ENCODE measurements around the gene SPACA6. TPM values are rescaled to one million over a fixed set of nuclear protein-coding genes. Genes with fewer than 3 reads are reported as not detected.
"Not testable (repeated sequence)": the region's sequence is repeated elsewhere in the genome, so short reads cannot be mapped to it uniquely, and the experiment has no call there.

Gene SPACA6, protein sequence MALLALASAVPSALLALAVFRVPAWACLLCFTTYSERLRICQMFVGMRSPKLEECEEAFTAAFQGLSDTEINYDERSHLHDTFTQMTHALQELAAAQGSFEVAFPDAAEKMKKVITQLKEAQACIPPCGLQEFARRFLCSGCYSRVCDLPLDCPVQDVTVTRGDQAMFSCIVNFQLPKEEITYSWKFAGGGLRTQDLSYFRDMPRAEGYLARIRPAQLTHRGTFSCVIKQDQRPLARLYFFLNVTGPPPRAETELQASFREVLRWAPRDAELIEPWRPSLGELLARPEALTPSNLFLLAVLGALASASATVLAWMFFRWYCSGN
- total RNA-seq (2021) (9.3 to 13.3 TPM (median 9.8 TPM) in 3 replicates), Bru-seq, nascent RNA (percentile 64 among the genes with signal in this experiment)
- long read RNA-seq, experiment 1, partial matches to known transcripts = 3 of 8 reads
- long read RNA-seq, experiment 1, other reads (novel, unspliced or antisense) = 3 of 8 reads
- long read RNA-seq, experiment 2, partial matches to known transcripts = 2 of 2 reads
- long read RNA-seq, experiment 2, other reads (novel, unspliced or antisense) = 0 of 2 reads
- long read RNA-seq, experiment 3 = 0 reads

DNA sequence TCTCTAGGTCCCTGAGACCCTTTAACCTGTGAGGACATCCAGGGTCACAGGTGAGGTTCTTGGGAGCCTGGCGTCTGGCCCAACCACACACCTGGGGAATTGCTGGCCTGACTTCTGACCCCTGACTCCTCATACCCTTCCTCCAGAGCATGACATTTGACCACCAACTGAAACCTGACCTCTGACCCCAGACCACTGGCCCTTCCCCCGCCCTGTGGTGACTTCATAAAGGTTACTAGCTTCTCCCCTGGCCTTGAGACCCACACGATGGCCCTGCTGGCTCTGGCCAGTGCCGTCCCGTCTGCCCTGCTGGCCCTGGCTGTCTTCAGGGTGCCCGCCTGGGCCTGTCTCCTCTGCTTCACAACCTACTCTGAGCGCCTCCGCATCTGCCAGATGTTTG, at the start of gene SPACA6:
Gene SPACA6 (plus strand): TSS at position 71 of the 400 bp plus-strand sequence. CDS start 197 bp downstream, at position 268.
- Mint-ChIP-seq H3K27ac (no peak within 1 kb of the TSS), H3K9me3 (no peaks in the 10 kb centered on the region), H3K27me3 (ENCODE audit: low read depth) (no peaks in the 10 kb centered on the region; the same call in 1 of the 2 replicates), H3K4me1 (peaks cover 25% of the 10 kb centered on the region), H3K36me3 (peaks cover 13% of the 10 kb centered on the region), H3K4me3 (peak within 1 kb of the TSS; percentile 10; the same call in 1 of the 2 replicates)
- CTCF ChIA-PET = no interaction called here
- POLR2A ChIA-PET = no interaction called here
- ATAC-seq (no peak), DNase-seq (ENCODE audit: low spot score) (no peak)
- no peak for TF ChIP-seq ZNF512 (CRISPR knock-in tag; IDR thresholded peaks at IDR 0.05; ENCODE audit: borderline replicate concordance)
- TF ChIP-seq, protein P1, sequence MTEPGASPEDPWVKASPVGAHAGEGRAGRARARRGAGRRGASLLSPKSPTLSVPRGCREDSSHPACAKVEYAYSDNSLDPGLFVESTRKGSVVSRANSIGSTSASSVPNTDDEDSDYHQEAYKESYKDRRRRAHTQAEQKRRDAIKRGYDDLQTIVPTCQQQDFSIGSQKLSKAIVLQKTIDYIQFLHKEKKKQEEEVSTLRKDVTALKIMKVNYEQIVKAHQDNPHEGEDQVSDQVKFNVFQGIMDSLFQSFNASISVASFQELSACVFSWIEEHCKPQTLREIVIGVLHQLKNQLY (CRISPR knock-in tag; IDR thresholded peaks at IDR 0.05) = no peak

DNA sequence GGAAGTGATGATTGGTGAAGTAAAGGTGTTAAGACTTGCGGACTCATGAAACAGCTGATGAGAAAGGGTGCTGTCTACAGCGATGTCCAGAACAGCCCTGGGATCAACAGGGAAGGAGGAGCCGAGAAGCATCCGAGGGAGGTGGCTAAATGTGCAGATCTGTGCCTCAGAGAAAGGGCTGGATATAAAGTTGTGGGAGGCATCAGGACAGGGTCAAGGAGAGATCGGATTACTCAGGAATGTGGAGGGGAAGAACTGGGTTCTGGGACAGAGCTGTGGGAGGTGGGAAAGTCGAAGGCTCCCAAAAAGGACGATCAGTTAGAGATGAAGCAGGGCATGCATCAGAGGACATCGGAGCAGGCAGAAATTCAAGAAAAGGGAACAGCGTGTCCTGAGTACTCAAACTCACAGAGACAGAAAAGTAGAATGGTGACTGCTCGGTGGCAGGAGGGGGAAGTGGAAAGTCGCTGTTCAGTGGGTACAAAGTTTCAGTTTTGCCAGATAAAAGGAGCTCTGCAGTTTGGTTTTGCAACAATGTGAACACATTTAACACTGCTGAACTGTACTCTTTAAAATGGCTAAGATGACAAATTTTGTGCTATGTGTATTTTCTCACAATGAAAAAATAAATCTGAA, 48.4 kb upstream of the SPACA6 start:
- H3K4me1 Mint-ChIP-seq = no peaks in the 10 kb centered on the region
- H3K27ac Mint-ChIP-seq = no peak overlapping the region
- ATAC-seq (no peak), DNase-seq (ENCODE audit: low spot score) (no peak)
- no peaks in the 10 kb centered on the region for H3K36me3 Mint-ChIP-seq
- no peak overlapping the region for H3K4me3 Mint-ChIP-seq
- CTCF ChIA-PET = no interaction called here
- H3K9me3 Mint-ChIP-seq = no peaks in the 10 kb centered on the region
- POLR2A ChIA-PET = no interaction called here
- peaks cover 13% of the 10 kb centered on the region for H3K27me3 Mint-ChIP-seq (ENCODE audit: low read depth)
- TF ChIP-seq ESRRA (CRISPR knock-in tag; IDR thresholded peaks at IDR 0.05; ENCODE audit: borderline replicate concordance) (no peak), ZNF671 (CRISPR knock-in tag; IDR thresholded peaks at IDR 0.05) (no peak), CREM (CRISPR knock-in tag; IDR thresholded peaks at IDR 0.05) (no peak), NR1H2 (CRISPR knock-in tag; IDR thresholded peaks at IDR 0.05) (no peak), STAT6 (CRISPR knock-in tag; conservative IDR thresholded peaks at IDR 0.05; ENCODE audit: low read depth) (no peak), NFE2L1 (CRISPR knock-in tag; IDR thresholded peaks at IDR 0.05) (no peak), FOXP1 (CRISPR knock-in tag; IDR thresholded peaks at IDR 0.05; ENCODE audit: borderline replicate concordance) (no peak)

DNA sequence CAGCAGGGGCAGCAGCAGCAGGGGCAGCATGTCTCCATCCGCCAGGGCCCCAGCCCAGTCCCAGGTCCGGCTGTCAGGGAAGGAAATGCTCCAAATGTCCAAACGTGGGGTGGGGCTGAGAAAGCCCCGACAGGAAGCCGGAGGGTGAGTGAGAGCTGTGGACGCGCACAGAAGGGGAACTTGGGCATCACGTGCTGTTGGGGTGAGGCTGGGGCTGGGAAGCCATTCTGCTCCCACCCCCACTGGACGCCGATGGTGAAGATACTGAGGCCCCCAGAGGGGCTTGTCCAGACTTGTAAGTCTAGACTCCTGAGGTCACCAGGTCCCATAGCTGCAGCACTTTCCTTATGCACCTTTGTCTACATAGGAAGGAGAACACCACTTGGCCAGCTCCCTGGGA, 46.4 kb upstream of the SPACA6 start, which contains the start of gene SIGLEC14:
Gene SIGLEC14 (minus strand): TSS at position 96 of the 400 bp plus-strand sequence. CDS start 66 bp downstream, at position 30.
- CTCF ChIA-PET = interaction anchor here (1.1 kb wide), 1 partner anchor 10 kb away, joined by 9 read pairs; no protein-coding TSS in a partner anchor
- POLR2A ChIA-PET; H3K4me3 Mint-ChIP-seq; ATAC-seq; H3K4me1 Mint-ChIP-seq; H3K36me3 Mint-ChIP-seq; H3K27ac Mint-ChIP-seq; DNase-seq (ENCODE audit: low spot score); H3K9me3 Mint-ChIP-seq: not testable (repeated sequence)
- H3K27me3 Mint-ChIP-seq (ENCODE audit: low read depth) = peaks cover 31% of the 10 kb centered on the region

- Mint-ChIP-seq H3K27me3 (ENCODE audit: low read depth) (peaks cover 37% of the 10 kb centered on the region), H3K4me1 (no peaks in the 10 kb centered on the region), H3K4me3 (no peak overlapping the region), H3K36me3 (no peaks in the 10 kb centered on the region), H3K27ac (no peak overlapping the region), H3K9me3 (peaks cover under 1% of the 10 kb centered on the region; the same call in 1 of the 2 replicates)
- no peak for TF ChIP-seq CBFB (CRISPR knock-in tag; IDR thresholded peaks at IDR 0.05; ENCODE audit: low read depth)
- TF ChIP-seq USF2 (CRISPR knock-in tag; IDR thresholded peaks at IDR 0.05) = no peak
- TF ChIP-seq ELF4 (CRISPR knock-in tag; IDR thresholded peaks at IDR 0.05; ENCODE audit: low read depth) = no peak
- no peak for TF ChIP-seq ZNF416 (CRISPR knock-in tag; IDR thresholded peaks at IDR 0.05)
- no peak for TF ChIP-seq GTF2I (CRISPR knock-in tag; conservative IDR thresholded peaks at IDR 0.05)
- TF ChIP-seq, protein P2, sequence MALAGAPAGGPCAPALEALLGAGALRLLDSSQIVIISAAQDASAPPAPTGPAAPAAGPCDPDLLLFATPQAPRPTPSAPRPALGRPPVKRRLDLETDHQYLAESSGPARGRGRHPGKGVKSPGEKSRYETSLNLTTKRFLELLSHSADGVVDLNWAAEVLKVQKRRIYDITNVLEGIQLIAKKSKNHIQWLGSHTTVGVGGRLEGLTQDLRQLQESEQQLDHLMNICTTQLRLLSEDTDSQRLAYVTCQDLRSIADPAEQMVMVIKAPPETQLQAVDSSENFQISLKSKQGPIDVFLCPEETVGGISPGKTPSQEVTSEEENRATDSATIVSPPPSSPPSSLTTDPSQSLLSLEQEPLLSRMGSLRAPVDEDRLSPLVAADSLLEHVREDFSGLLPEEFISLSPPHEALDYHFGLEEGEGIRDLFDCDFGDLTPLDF (CRISPR knock-in tag; IDR thresholded peaks at IDR 0.05) = no peak
- ATAC-seq (no peak), DNase-seq (ENCODE audit: low spot score) (no peak)
- ChIA-PET POLR2A (no interaction called here), CTCF (interaction anchor here (1.1 kb wide), 1 partner anchor 10 kb away, joined by 9 read pairs; no protein-coding TSS in a partner anchor)
Observed at GRCh38 chr19:51647318-51647717, 45.8 kb upstream of the SPACA6 start.

All from WTC11 (cell line).